CD4-positive, alpha-beta T cell treated with Interferon alpha-2 for 1 hour (primary cell): Measurements from ENCODE around the gene NFILZ.
A peak's percentile ranks its signal among the peaks of the same experiment; 100 is the strongest.
"Not testable (repeated sequence)": the region's sequence is repeated elsewhere in the genome, so short reads cannot be mapped to it uniquely, and the experiment has no call there.

Experiments used
- DNase-seq, 2 donors: peaks; one replicate each; pipeline ENCODE4 v3.0.0-alpha.2; 2020 to 2022

NFILZ gene

DNA sequence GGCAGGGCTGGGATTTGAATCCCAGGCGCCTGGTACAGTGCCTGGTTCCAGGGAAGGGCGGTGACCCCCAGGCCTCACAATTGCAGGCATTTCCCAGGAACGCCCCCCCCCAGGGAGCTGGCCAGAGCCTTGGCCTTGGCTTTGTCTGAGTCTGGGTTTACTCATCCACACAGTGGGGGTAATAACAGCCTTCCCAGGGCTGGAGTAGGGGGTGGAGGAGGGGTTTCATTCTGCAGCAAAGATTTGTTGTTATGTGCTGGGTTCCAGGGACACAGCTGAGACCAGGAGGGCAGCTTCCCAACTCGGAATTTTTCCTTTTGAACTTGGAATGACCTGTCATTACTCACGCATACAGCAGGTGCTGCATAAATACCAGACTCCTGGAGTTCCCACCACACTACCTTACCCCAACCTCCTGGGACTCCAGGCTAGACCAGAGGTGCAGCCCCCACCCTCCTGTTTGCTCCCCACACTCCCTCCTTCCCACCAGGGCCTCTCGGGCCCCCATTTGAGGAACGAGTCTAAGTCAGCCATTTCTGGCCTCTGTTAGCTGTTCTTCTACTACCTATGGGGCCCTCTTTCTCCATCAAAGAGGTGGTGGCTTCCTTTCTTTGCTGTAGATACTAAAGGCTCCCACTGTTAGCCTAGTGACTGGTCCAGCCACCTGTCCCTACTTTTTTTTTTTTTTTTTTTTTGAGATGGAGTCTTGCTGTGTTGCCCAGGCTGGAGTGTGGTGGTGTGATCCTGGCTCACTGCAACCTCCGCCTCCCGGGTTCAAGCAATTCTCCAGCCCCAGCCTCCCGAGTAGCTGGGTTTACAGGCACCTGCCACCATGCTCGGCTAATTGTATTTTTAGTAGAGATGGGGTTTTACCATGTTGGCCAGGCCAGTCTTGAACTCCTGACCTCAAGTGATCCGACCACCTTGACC is 18.3 kb upstream of the NFILZ start:
- no peak for DNase-seq

DNA sequence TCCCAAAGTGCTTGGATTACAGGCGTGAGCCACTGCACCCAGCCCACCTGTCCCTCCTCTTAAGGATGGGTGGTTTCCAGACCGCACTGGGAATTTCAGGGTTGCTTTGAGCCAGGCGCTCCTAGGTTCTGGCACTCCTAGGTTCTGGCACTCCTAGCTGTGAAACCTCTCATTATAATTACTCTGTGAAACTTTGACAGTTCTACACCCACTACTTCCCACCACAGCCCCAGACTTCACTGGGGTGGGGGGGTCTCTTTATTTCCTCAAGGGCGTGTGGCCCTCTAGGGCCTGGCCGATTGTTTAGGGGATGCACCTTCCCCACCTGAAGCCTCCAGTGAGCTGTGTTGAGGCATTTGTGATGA is 17.6 kb upstream of the NFILZ start:
- DNase-seq, result no peak

DNA sequence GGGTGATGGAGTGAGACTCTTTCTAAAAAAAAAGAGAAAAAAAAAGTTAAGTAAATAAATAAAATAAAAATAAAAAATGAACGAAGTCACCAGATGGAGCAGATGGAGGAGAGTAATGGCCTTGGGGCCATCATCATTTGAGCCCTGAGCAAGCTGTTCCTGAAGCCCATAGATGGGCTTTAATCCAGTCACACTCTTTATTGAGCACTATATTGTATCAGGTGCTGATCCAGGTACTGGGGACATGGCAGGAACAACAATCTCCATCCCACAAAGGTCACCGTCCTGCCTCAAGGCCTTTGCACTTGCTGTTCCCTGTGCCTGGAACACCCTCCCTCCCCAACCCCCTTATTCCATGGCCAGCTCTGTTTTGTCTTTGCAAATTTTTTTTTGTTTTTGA is 16.0 kb upstream of the NFILZ start:
- DNase-seq, result no peak

- no peak for DNase-seq
Observed at GRCh38 chr19:8615024-8615423, 15.4 kb upstream of the NFILZ start.

DNA sequence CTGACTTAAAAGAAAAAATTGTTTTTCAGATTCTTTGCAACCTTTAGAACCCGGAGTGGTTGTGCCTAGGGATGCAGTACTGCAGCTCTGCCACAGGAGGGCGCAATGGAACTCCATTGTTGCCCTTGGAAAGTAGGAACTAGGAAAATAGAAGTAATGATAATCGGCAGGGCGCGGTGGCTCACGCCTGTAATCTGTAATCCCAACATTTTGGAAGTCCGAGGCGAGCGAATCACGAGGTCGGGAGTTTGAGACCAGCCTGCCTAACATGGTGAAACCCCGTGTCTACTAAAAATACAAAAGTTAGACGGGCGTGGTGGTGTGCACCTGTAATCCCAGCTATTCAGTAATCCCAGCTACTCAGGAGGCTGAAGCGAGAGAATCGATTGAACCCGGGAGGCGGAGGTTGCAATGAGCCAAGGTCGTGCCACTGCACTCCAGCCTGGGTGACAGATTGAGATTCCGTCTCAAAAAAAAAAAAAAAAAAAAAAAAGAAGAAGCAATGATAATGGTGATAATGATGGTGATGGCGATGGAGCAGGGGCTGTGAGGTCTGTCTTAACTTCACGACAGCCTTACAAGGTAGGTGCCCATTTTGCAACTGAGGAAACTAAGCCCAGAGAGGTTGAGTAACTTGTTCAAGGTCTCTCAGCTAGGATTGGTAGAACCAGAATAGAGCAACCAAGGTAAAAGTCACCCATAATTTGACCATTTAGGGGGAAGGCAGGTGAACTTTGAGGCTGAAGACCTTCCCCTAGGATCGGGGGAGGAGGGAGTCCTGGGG is 14.4 kb upstream of the NFILZ start:
- peak; percentile 59 to 67 for DNase-seq

- no peak for DNase-seq
Observed at GRCh38 chr19:8616861-8617260, 13.6 kb upstream of the NFILZ start.

DNA sequence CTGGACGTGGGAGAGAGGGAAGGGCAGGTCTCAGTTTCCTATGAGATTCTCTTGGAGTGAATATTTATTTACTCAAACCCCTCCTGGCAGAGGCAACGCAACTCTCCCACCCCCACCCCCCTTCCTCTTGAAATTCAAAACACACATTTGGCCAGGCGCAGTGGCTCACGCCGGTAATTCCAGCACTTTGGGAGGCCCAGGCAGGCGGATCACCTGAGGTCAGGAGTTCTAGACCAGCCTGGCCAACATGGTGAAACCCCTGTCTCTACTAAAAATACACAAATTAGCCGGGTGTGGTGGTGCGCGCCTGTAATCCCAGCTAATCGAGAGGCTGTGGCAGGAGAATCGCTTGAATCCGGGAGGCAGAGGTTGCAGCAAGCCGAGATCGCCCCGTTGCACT is 13.1 kb upstream of the NFILZ start:
- DNase-seq, result not testable (repeated sequence)

- DNase-seq, result no peak
Observed at GRCh38 chr19:8617984-8618383, 12.4 kb upstream of the NFILZ start.

- no peak for DNase-seq
Observed at GRCh38 chr19:8618751-8619150, 11.7 kb upstream of the NFILZ start.

DNA sequence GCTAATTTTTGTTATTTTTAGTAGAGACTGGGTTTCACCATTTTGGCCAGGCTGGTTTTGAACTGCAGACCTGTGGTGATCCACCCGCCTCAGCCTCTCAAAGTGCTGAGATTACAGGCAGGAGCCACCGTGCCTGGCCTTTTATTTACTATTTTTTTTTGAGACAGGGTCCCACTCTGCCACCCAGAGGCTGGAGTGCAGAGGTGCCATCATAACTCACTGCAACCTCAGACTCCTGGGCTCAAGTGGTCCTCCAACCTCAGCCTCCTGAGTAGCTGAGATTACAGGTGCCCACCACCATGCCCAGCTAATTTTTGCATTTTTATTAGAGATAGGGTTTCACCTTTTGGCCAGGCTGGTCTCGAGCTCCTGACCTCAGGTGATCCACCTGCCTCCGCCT is 7.5 kb upstream of the NFILZ start:
- not testable (repeated sequence) for DNase-seq

DNA sequence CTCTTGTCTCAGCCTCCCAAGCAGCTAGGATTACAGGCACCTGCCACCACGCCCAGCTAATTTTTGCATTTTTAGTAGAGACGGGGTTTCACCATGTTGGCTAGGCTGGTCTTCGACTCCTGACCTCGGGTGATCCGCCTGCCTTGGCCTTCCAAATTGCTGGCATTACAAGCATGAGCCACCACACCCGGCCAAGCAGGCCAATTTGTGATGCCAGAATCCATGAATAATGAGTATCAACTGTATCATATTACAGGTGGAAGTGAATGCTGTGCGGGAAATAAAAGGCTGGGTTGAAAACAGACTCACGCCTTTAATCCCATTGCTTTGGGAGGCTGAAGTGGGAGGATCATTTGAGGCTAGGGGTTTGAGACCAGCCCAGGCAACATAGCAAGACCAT is 3.6 kb upstream of the NFILZ start:
- DNase-seq, result no peak

- no peak for DNase-seq
Observed at GRCh38 chr19:8629184-8629583, 1.2 kb upstream of the NFILZ start.

- DNase-seq, result no peak
Observed at GRCh38 chr19:8630796-8631424, 477 bp downstream of the NFILZ start.

DNA sequence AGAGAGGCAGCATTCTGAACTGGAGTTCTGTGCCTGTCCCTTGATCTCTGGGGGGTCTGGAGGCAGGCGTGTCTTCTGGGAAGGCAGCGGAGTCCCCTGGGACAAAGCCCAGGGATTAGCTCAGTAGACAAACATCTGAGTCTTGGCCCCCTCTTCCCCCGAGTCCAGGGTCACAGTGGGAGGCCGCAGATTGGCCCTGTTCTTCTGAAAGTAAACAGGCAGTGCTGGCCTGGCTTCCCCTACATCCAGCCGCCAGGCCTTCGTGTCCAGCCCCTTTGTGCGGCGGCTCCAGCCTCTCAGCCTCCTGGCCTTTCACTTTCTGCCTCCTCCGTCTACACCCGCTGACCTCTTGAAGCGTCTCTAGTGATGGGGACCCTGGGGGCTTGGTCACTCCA is 989 bp downstream of the NFILZ start:
- no peak for DNase-seq

DNA sequence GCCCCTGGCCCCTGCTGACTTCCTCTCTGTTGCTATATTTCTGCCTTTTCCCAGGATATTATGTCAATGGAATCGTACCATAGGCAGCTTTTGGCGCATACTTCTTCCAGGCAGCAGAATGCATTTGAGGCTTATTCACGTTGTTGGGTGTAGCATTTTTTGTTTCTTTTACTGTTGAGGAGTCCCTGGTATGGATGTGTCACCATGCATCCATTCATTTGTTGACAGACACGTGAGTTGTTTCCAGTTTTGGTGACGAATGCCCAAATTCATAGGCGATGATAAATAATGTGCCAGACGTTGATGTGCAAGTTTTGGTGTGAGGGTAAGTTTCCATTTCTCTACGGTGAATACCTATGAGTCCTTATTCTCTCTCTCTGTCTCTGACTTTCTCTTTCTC is 5.0 kb downstream of the NFILZ start:
- no peak for DNase-seq

GRCh38 chr19:8637070-8637469 is 6.6 kb downstream of the NFILZ start:
- DNase-seq, result not testable (repeated sequence)

DNA sequence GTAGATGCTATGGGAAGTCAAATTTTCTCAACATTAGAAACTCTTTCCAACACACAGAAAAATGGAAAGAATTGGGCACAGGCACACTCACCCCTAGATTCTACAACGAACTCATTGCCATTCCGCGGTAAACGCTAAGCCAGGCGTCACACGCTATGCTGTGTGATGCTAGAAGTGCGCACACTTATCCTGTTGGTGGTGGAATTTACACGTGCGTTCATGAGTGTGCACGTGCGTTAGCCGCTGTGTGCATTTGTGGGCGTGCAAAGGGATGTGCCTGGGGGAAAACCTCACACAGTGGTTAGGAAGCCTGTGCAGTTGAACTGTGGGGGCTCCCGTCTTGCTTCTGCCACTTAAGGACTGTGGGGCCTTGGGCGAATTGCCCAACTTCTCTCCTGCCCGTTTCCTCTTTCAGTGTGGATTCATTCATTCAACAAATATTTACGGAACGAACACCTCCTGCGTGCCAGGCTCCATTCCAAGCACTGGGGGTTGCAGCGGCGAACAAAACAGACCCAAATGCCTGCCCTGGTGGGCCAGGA is 7.7 kb downstream of the NFILZ start:
- DNase-seq, result peak in 1 of 2 donors; percentile 21

GRCh38 chr19:8639821-8640401 is 9.5 kb downstream of the NFILZ start:
- DNase-seq, result no peak

- DNase-seq, result peak; percentile 21 to 69
Observed at GRCh38 chr19:8640402-8641004, 10.1 kb downstream of the NFILZ start.

- no peak for DNase-seq
Observed at GRCh38 chr19:8641221-8641907, 10.9 kb downstream of the NFILZ start.

DNA sequence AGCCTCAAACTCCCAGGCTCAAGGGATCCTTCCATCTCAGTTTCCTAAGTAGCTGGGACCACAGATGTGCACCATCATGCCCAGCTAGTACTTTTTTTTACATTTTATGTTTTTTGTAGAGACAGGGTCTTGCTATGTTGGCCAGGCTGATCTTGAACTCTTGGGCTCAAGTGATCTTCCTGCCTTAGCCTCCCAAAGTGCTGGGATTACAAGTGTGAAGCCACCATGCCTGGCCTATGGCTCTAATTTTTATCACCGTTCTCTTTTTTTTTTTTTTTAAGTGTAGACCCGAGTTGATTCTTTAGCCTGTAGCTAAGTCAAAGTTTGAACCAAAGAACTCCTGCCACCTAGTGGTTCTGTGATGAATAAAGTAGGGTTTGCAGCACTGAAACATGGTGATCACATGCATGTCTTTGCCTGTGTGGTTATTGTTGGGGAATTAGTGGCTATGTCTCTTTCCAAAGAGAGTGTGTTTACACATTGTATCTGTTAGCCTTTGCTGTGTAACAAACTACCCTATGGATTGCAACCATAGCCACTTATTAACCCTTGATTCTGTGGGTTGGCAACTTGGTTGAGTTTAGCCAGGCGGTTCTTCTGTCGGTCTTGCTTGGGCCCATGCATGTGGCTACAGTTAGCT is 11.6 kb downstream of the NFILZ start:
- DNase-seq, result peak; percentile 32 to 64
